ENCODE results near the gene SLC25A43.

DNA sequence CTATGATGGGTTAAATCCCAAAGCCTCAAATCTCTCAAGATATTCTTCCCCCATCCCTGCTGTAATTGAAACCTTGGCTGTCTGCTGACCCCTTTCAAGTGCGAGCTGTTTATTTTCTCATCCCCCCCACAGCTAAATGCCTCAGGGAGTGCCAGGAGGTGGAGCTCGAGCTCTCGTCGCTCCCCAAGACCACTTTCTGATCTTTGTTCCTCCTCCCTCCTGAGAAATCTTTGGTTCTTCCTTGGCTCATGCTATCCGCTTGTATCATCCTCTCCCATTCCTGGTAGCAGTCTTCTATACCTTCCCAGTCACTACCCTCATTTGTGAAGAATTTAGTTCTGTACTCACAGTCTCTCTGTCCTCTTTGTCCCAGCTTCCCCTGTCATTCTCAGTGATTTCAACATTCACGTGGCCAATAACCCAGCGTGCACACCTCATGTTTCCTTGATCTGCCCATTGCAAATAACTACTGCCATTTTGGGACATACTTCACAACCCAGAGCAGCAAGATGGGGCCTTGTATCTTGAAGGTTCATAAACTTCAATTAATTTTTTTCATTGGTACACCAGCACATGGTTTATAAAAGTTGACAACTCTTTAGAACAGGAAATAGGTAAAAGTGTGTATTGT lies 9.2 kb upstream of the SLC25A43 start:
- TF ChIP-seq GATA2 (IDR thresholded peaks at IDR 0.05; ENCODE audit: low read depth, low read length) (no peak), GATA3 (IDR thresholded peaks at IDR 0.05; ENCODE audit: low read depth, low read length) (no peak)

All from SH-SY5Y (cell line).